Right ventricle myocardium inferior (tissue), 1 donor: Measurements from ENCODE around the gene SOX6. TPM values are rescaled to one million over a fixed set of nuclear protein-coding genes. Genes with fewer than 3 reads are reported as not detected.
"Not testable (repeated sequence)": the region's sequence is repeated elsewhere in the genome, so short reads cannot be mapped to it uniquely, and the experiment has no call there.

Experiments
- ATAC-seq: fragments of 200-7000 bp; cut with Tn5 transposase; one replicate; pipeline ENCODE4 v1.9.1; 2020; ENCODE audit warnings: mild to moderate bottlenecking, moderate library complexity
- DNase-seq: peaks from one replicate; pipeline ENCODE4 v3.0.0; 2021; ENCODE audit errors: missing footprints
- intact Hi-C: fragments of 100-400 bp; cut with DNase I; formaldehyde crosslinking; loops from one replicate; pipeline ENCODE4 v1.11.0; 2022
- total RNA-seq: library from RNA; stranded (reverse); fragmentation: NEBNext Ultra II Directional; extraction: Animal tissue kit (Norgen Biotek cat#: 25700); gene quantifications from one replicate; pipeline ENCODE4 v1.2.1, GENCODE V29; 2021
- donor health status: DM: no; HTN: yes; CAD: no; lungs with severe emphysema.

Gene SOX6
- total RNA-seq, 1 donor from 2014 or later: 14.1 TPM

- intact Hi-C loops: no loop called here
Observed at GRCh38 chr11:16093889-16094653, 262.3 kb downstream of the SOX6 start.

GRCh38 chr11:16091862-16092261 is 264.5 kb downstream of the SOX6 start:
- intact Hi-C loops: no loop called here
- no peak for ATAC-seq
- no peak for DNase-seq

More at GRCh38 chr11:16093889-16094653, 262.3 kb downstream of the SOX6 start:
- DNase-seq: no peak
- no peak for ATAC-seq

DNA sequence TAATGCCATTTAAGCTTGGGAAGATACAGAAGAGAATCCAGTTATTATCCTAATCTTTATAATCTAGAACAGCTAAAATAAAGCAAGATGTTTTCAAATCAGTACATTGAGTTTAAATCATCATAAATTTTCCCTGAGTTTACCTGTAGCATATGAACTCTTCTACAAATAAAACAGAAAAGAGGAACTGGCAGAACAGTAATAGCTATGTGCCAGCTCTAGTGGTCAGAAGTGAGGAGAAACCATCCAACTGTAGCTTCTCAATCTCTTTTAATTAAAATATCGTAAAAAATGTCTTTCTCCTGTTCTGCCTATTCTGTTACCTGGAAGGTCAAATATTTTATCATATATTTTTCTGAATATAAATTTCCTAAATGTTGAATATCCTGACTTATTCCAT is 266.9 kb downstream of the SOX6 start:
- intact Hi-C loops: no loop called here
- ATAC-seq (no peak), DNase-seq (no peak)

- intact Hi-C loops: no loop called here
- DNase-seq (no peak), ATAC-seq (no peak)
Observed at GRCh38 chr11:16088774-16089173, 267.6 kb downstream of the SOX6 start.

GRCh38 chr11:16087886-16088285 is 268.5 kb downstream of the SOX6 start:
- ATAC-seq: no peak
- DNase-seq: no peak
- intact Hi-C loops: no loop called here

- DNase-seq (no peak), ATAC-seq (no peak)
- intact Hi-C loops: no loop called here
Observed at GRCh38 chr11:16086229-16086819, 270.0 kb downstream of the SOX6 start.

DNA sequence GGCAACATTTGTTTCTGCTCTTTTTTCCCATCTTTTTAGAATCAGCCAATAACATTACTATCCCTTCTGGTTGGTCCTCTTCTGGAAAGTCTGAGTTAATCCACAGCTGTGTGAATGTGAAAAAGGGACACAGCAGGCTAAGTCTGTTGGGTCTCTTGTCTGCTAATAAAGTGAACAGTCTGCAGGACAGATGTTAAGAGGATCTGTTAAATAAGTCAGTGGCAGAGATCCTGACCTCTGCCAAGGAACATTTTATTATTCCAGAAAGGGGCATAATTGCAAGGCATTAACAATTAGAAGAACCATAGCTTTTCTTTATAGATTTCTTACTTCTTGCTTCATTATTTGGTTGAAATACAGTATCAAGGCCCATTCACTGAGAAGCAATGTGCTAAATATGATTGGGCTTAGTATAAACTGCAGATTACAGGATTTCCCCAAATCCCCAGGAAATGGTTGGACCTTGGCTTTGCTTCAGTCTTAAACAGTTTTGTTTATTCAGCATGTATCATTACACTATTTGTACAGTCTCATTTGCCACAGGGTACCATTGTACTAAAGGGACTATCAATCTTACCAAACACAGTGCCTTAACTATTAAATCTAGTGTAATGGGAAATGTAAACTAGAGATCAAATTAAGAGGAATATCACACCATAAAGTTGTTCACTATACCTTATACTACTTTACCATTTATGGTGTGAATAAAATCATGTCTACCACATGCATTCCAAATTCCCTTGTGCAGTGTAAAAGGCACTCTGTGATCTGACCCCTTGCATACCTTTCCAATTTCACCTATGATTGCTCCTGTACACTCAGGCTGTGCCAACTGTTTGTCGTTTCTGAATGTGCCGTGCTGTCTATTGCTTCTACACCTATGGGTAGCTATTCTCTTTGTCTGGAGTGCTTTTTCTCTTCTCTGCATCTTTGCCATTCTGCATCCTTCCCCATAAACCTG is 274.0 kb downstream of the SOX6 start:
- ATAC-seq: peak; percentile 52
- DNase-seq: no peak
- intact Hi-C loops: no loop called here

- no peak for DNase-seq
- no peak for ATAC-seq
- intact Hi-C loops: no loop called here
Observed at GRCh38 chr11:16081382-16082094, 274.8 kb downstream of the SOX6 start.

- no peak for ATAC-seq
- no peak for DNase-seq
- intact Hi-C loops: no loop called here
Observed at GRCh38 chr11:16080688-16081381, 275.5 kb downstream of the SOX6 start.

DNA sequence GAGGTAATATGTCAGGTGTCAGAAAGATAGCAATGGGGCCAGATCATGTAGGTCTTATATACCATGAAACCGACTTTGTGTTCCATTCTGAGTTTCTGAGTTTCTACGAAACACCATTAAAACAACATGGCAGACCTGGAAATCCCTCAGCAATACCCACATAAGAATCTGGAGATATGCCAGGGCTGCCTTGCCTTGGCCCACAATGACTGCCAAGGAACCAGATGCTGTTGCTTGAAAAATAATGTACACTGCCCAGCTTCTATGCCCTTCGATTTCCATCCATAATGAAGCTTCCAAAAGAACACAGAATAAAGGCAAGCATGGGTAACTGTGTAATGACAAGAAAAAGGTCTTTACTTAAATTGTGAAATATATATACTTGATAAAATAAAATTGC is 277.4 kb downstream of the SOX6 start:
- intact Hi-C loops: no loop called here
- no peak for DNase-seq
- no peak for ATAC-seq

- DNase-seq (no peak), ATAC-seq (no peak)
- intact Hi-C loops: no loop called here
Observed at GRCh38 chr11:16070573-16070972, 285.8 kb downstream of the SOX6 start.

DNA sequence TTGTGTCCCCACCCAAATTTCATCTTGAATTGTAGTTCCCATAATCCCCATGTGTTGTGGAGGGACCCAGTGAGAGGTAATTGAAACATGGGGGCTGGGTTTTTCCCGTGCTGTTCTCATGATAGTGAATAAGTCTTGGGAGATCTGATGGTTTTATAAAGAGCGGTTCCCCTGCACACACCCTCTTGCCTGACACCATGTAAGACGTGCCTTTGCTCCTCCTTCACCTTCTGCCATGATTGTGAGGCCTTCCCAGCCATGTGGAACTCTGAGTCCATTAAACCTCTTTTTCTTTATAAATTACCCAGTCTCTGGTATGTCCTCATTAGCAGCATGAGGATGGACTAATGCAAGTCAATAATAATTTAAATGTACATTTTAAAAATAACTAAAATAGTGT is 289.1 kb downstream of the SOX6 start:
- intact Hi-C loops, ATAC-seq, DNase-seq: not testable (repeated sequence)

- DNase-seq: no peak
- ATAC-seq: no peak
- intact Hi-C loops: no loop called here
Observed at GRCh38 chr11:16059332-16059731, 297.0 kb downstream of the SOX6 start.

- no peak for DNase-seq
- intact Hi-C loops: no loop called here
- ATAC-seq: no peak
Observed at GRCh38 chr11:16058671-16059070, 297.7 kb downstream of the SOX6 start.

DNA sequence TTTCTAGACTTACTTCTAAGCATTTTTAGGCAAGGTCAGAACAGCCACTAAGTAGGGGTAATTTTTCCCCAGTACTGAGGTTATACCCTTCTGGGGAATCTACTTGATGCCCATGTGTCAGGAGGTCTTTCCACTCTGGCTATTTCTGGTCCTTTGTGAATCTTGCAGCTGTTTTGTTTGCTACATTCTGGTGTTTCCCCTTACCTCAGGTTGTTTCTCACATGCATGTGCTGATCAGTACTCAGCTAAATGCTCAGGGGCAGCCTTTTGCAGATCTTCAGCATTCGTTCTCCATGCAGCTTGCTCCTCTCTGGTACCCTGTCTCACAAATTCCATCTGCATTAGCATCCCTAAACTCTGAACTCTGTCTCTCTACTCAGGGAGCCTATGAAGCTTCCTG is 303.6 kb downstream of the SOX6 start:
- no peak for ATAC-seq

GRCh38 chr11:16049611-16050010 is 306.7 kb downstream of the SOX6 start:
- no peak for DNase-seq
- no peak for ATAC-seq
- intact Hi-C loops: no loop called here

More for the DNA sequence above, 303.6 kb downstream of the SOX6 start:
- intact Hi-C loops: no loop called here
- DNase-seq: no peak

DNA sequence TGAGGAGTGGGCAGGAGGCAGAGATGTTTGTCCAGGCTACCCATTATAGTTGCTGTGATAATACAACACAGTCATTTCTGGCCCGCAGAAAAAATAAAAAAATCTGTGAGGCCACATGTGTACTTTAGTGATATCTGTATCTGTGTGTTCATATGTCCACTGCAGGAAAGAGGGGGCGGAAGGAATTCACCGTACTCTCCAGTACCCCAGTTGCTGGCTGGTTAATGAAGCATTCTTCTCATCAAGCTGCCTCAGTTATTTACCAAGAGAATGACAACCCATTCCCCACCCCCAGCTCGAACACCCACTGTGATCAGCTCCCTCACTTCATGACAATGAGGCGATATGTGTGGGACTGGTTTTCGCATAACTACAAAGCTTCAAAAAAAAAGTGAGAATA is 309.3 kb downstream of the SOX6 start:
- ATAC-seq (no peak), DNase-seq (no peak)
- intact Hi-C loops: no loop called here

GRCh38 chr11:16043617-16044016 is 312.7 kb downstream of the SOX6 start:
- DNase-seq (no peak), ATAC-seq (peak; percentile 76)
- intact Hi-C loops: no loop called here
